PC-3 (cell line): ENCODE measurements around the gene OR9A2. TPM values are rescaled to one million over a fixed set of nuclear protein-coding genes. Genes with fewer than 3 reads are reported as not detected.

ENCODE experiments used
- ATAC-seq: fragments of 200-7000 bp; cut with Tn5 transposase; 2 replicates; pipeline ENCODE4 v1.9.1; 2020; ENCODE audit warnings: mild to moderate bottlenecking, moderate library complexity
- Bru-seq: library from RNA; stranded (reverse); fragments of 400-500 nt; gene quantifications from one replicate; lab custom pipeline; 2021; lab: Mats Ljungman, UMichigan
- BruChase-seq, 2 experiments: library from RNA; stranded (reverse); fragments of 400-500 nt; gene quantifications; one replicate each; lab custom pipeline; 2021; lab: Mats Ljungman, UMichigan
- BruUV-seq: library from RNA; stranded (reverse); fragments of 400-500 nt; replicated peaks from 2 replicates; lab custom pipeline; 2021; lab: Mats Ljungman, UMichigan
- CTCF ChIA-PET: fragments of 300-600 bp; sonication (Branson Sonifier 250); formaldehyde crosslinking; loops from one replicate; lab custom pipeline; 2022; ENCODE audit warnings: antibody characterized with exemption; lab: Charles Lee
- POLR2A ChIA-PET: fragments of 300-600 bp; sonication (Branson Sonifier 250); formaldehyde crosslinking; loops from one replicate; lab custom pipeline; 2022; ENCODE audit warnings: antibody characterized with exemption; ENCODE audit not compliant: unreplicated experiment; lab: Charles Lee
- DNase-seq: peaks from one replicate; pipeline ENCODE4 v3.0.0-alpha.2; 2015
- H2AFZ ChIP-seq: fragments of 300-600 bp; sonication (generic); 2 replicates; pipeline ENCODE4 v1.6.0; 2016; ENCODE audit warnings: antibody characterized with exemption, low read length
- H3F3A ChIP-seq: fragments of 300-600 bp; sonication (generic); one replicate; pipeline ENCODE4 v1.6.0; 2017; ENCODE audit warnings: antibody characterized with exemption, low read length, control low read depth, mild to moderate bottlenecking; ENCODE audit not compliant: unreplicated experiment
- H3K27ac ChIP-seq: fragments of 300-600 bp; sonication (generic); 2 replicates; pipeline ENCODE4 v1.5.1; 2016; ENCODE audit warnings: mild to moderate bottlenecking, low read length
- H3K27me3 ChIP-seq: fragments of 300-600 bp; sonication (generic); 2 replicates; pipeline ENCODE4 v1.6.1; 2016; ENCODE audit warnings: low read length, mixed read lengths
- H3K36me3 ChIP-seq: fragments of 300-600 bp; sonication (generic); 2 replicates; pipeline ENCODE4 v1.6.1; 2016; ENCODE audit warnings: low read depth, mixed run types, low read length, mixed read lengths
- H3K4me1 ChIP-seq: fragments of 300-600 bp; sonication (generic); 2 replicates; pipeline ENCODE4 v1.5.1; 2016; ENCODE audit warnings: low read length; ENCODE audit not compliant: insufficient read depth
- H3K4me2 ChIP-seq: fragments of 300-600 bp; sonication (generic); 2 replicates; pipeline ENCODE4 v1.6.0; 2016; ENCODE audit warnings: low read length
- H3K4me3 ChIP-seq: fragments of 300-600 bp; sonication (generic); 2 replicates; pipeline ENCODE4 v1.5.1; 2016; ENCODE audit warnings: mild to moderate bottlenecking, low read length, mixed read lengths
- H3K79me2 ChIP-seq: fragments of 300-600 bp; sonication (generic); 2 replicates; pipeline ENCODE4 v1.6.1; 2017; ENCODE audit warnings: low read length, mixed read lengths
- H3K9ac ChIP-seq: fragments of 300-600 bp; sonication (generic); 2 replicates; pipeline ENCODE4 v1.6.0; 2016; ENCODE audit warnings: mild to moderate bottlenecking, low read length
- H3K9me2 ChIP-seq: fragments of 300-600 bp; sonication (generic); replicated peaks from 2 replicates; pipeline ENCODE4 v1.6.1; 2016; ENCODE audit warnings: mixed run types, low read length, mixed read lengths
- H3K9me3 ChIP-seq: fragments of 300-600 bp; sonication (generic); 2 replicates; pipeline ENCODE4 v1.6.1; 2016; ENCODE audit warnings: low read length, mixed read lengths
- H4K20me1 ChIP-seq: fragments of 300-600 bp; sonication (generic); 2 replicates; pipeline ENCODE4 v1.6.1; 2016; ENCODE audit warnings: low read length, mixed read lengths
- EZH2 ChIP-seq: fragments of 300-600 bp; sonication (generic); IDR thresholded peaks from one replicate; pipeline ENCODE4 v1.6.1; 2017; ENCODE audit warnings: antibody characterized with exemption, mild to moderate bottlenecking, low read length; ENCODE audit not compliant: unreplicated experiment
- EZH2phosphoT487 ChIP-seq: fragments of 300-600 bp; sonication (generic); IDR thresholded peaks from 2 replicates; pipeline ENCODE4 v1.6.1; 2018; ENCODE audit warnings: mild to moderate bottlenecking, antibody characterized with exemption, low read length, borderline replicate concordance
- intact Hi-C: fragments of 100-400 bp; cut with micrococcal nuclease; formaldehyde crosslinking; loops from 2 replicates; pipeline ENCODE4 v1.9.0; 2023
- long read RNA-seq: library from polyadenylated mRNA; unstranded; transcript quantifications from one replicate; pipeline ENCODE4 v2.0.0, GENCODE V29; 2021; ENCODE audit not compliant: unreplicated experiment
- total RNA-seq: library from RNA; depleted of rRNA; stranded (reverse); fragments of >200 nt; gene quantifications from 2 replicates; pipeline ENCODE4 v1.2.3, GENCODE V29; 2014; rRNA removed
- TF ChIP-seq, protein P1 (sequence below): fragments of 300-600 bp; sonication (generic); conservative IDR thresholded peaks from 2 replicates; pipeline ENCODE4 v1.5.1; 2017; ENCODE audit warnings: antibody characterized with exemption, low read depth, mild to moderate bottlenecking, low read length

The OR9A2 gene, protein sequence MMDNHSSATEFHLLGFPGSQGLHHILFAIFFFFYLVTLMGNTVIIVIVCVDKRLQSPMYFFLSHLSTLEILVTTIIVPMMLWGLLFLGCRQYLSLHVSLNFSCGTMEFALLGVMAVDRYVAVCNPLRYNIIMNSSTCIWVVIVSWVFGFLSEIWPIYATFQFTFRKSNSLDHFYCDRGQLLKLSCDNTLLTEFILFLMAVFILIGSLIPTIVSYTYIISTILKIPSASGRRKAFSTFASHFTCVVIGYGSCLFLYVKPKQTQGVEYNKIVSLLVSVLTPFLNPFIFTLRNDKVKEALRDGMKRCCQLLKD
- total RNA-seq (not detected in 2 replicates), Bru-seq, nascent RNA (not detected), BruChase-seq, experiment 1, labeled RNA remaining after a 6-hour chase (percentile 30 among the genes with signal in this experiment), BruChase-seq, experiment 2, labeled RNA remaining after a 2-hour chase (percentile 29 among the genes with signal in this experiment)
- long read RNA-seq, result 0 reads

DNA sequence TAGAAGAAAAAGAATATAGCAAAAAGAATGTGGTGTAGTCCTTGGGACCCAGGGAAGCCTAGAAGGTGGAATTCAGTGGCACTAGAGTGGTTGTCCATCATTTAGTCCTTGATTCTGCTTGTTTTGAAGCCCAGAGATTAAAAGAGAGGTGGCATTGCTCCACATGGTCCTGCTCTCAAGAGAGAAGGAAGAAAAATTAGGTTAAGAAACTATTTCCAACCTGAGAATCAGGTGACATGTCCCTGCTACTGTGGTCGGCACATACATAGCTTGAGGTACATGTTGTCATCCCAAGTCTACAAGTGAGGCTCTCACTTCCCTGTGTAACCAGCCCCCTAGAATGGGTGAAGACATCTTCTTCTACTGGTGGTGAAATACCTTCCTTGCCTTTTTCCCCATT, at the start of gene OR9A2:
Gene OR9A2 (minus strand): TSS at position 101 of the 400 bp plus-strand sequence. CDS start 0 bp downstream, at position 101.
- Histone ChIP-seq H3K9me2 (no peaks in the 10 kb centered on the region), H3K27ac (no peak within 1 kb of the TSS), H3K4me2 (no peak within 1 kb of the TSS), H3K79me2 (no peaks in the 10 kb centered on the region), H3F3A (no peaks in the 10 kb centered on the region), H3K27me3 (peaks cover 70% of the 10 kb centered on the region), H3K9ac (no peak within 1 kb of the TSS), H3K9me3 (no peaks in the 10 kb centered on the region), H3K4me3 (no peak within 1 kb of the TSS), H3K4me1 (no peaks in the 10 kb centered on the region), H2AFZ (no peak within 1 kb of the TSS), H4K20me1 (no peaks in the 10 kb centered on the region), H3K36me3 (no peaks in the 10 kb centered on the region)
- DNase-seq (no peak), ATAC-seq (no peak)
- BruUV-seq, result no TSS peak
- TF ChIP-seq, protein P1, sequence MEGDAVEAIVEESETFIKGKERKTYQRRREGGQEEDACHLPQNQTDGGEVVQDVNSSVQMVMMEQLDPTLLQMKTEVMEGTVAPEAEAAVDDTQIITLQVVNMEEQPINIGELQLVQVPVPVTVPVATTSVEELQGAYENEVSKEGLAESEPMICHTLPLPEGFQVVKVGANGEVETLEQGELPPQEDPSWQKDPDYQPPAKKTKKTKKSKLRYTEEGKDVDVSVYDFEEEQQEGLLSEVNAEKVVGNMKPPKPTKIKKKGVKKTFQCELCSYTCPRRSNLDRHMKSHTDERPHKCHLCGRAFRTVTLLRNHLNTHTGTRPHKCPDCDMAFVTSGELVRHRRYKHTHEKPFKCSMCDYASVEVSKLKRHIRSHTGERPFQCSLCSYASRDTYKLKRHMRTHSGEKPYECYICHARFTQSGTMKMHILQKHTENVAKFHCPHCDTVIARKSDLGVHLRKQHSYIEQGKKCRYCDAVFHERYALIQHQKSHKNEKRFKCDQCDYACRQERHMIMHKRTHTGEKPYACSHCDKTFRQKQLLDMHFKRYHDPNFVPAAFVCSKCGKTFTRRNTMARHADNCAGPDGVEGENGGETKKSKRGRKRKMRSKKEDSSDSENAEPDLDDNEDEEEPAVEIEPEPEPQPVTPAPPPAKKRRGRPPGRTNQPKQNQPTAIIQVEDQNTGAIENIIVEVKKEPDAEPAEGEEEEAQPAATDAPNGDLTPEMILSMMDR, result no peak
- no peak for TF ChIP-seq EZH2phosphoT487
- TF ChIP-seq EZH2, result no peak
- POLR2A ChIA-PET, result no interaction called here
- intact Hi-C loops, result no loop called here
- CTCF ChIA-PET, result no interaction called here

DNA sequence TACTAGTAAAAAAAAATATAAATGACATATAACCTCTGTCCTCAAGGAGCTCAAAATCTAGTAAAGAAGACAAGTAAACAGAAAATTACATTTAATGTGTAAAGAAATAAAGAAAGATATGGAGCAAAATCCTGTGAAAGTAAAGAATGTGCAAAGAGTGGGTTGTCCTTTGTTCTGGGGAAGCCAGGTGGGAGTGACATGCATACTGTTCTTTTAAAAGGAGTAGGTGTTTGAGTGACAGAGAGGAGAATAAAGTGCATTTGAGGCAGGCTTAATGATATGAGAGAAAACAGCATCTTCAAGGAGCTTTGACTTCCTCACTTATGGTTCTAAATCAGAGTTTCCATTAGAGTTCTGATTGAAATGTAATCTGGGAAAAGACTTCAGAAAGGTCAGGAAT, 47.2 kb upstream of the OR9A2 start:
- Histone ChIP-seq H4K20me1 (no peaks in the 10 kb centered on the region), H3K4me1 (no peaks in the 10 kb centered on the region), H2AFZ (no peak overlapping the region), H3K9me3 (no peaks in the 10 kb centered on the region), H3K4me2 (no peak overlapping the region), H3K4me3 (no peak overlapping the region), H3F3A (no peaks in the 10 kb centered on the region), H3K79me2 (no peaks in the 10 kb centered on the region), H3K9me2 (no peaks in the 10 kb centered on the region), H3K36me3 (no peaks in the 10 kb centered on the region), H3K27ac (no peak overlapping the region), H3K9ac (no peak overlapping the region), H3K27me3 (peaks cover 29% of the 10 kb centered on the region)
- intact Hi-C loops, result no loop called here
- BruUV-seq, result no TSS peak
- ChIA-PET POLR2A (no interaction called here), CTCF (no interaction called here)
- DNase-seq, result no peak
- TF ChIP-seq EZH2, result no peak
- TF ChIP-seq, protein P1, result no peak
- no peak for TF ChIP-seq EZH2phosphoT487
- ATAC-seq, result no peak

DNA sequence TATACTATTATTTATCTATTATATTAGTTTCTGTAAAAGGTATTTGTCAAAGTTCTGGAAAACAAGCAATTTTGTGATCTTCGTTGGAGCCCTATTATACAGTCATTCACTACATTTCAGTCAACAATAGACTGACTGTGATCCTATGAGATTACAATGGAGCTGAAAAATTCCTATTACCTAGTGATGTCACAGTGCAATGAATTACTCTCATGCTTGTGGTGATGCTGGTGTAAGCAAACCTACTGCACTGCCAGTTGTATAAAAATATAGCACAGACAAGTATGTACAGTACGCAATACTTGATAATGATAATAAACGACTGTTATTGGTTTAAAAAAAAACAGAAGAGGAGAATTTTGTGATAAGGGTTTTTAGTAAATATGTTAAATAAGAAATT, 46.6 kb upstream of the OR9A2 start:
- H3K4me3 ChIP-seq, result no peak overlapping the region
- H4K20me1 ChIP-seq, result no peaks in the 10 kb centered on the region
- DNase-seq, result no peak
- no peaks in the 10 kb centered on the region for H3K36me3 ChIP-seq
- TF ChIP-seq EZH2 (no peak), EZH2phosphoT487 (no peak)
- TF ChIP-seq, protein P1, result no peak
- H3K27me3 ChIP-seq, result peaks cover 33% of the 10 kb centered on the region
- H3F3A ChIP-seq, result no peaks in the 10 kb centered on the region
- H3K27ac ChIP-seq, result no peak overlapping the region
- ChIA-PET CTCF (no interaction called here), POLR2A (no interaction called here)
- BruUV-seq, result no TSS peak
- no peaks in the 10 kb centered on the region for H3K79me2 ChIP-seq
- ATAC-seq, result no peak
- H2AFZ ChIP-seq, result no peak overlapping the region
- H3K4me1 ChIP-seq, result no peaks in the 10 kb centered on the region
- no peaks in the 10 kb centered on the region for H3K9me2 ChIP-seq
- H3K9ac ChIP-seq, result no peak overlapping the region
- no peak overlapping the region for H3K4me2 ChIP-seq
- intact Hi-C loops, result no loop called here
- H3K9me3 ChIP-seq, result no peaks in the 10 kb centered on the region
